GM23338 (cell line): Measurements from ENCODE around the gene RER1. TPM values are rescaled to one million over a fixed set of nuclear protein-coding genes. Genes with fewer than 3 reads are reported as not detected.

Experiments used
- ATAC-seq: fragments of 200-7000 bp; cut with Tn5 transposase; 3 replicates; pipeline ENCODE4 v1.9.1; 2020
- DNase-seq: peaks from one replicate; pipeline ENCODE4 v3.0.0-alpha.2; 2015; ENCODE audit warnings: low spot score
- H2AFZ ChIP-seq: fragments of 200-600 bp; sonication (generic); 2 replicates; pipeline ENCODE4 v1.8.0; 2016; ENCODE audit warnings: antibody characterized with exemption, mild to moderate bottlenecking, moderate library complexity
- H3F3A ChIP-seq: fragments of 200-600 bp; sonication (generic); replicated peaks from 2 replicates; pipeline ENCODE4 v1.8.0; 2017; ENCODE audit warnings: antibody characterized with exemption, mixed run types, low read depth
- H3K27ac ChIP-seq: fragments of 200-600 bp; sonication (generic); 2 replicates; pipeline ENCODE4 v1.6.1; 2016; ENCODE audit warnings: low read depth
- H3K27me3 ChIP-seq: fragments of 200-600 bp; sonication (generic); 2 replicates; pipeline ENCODE4 v1.8.0; 2016; ENCODE audit warnings: mild to moderate bottlenecking, mixed run types, moderate library complexity; ENCODE audit not compliant: insufficient read depth
- H3K36me3 ChIP-seq: fragments of 200-600 bp; sonication (generic); 2 replicates; pipeline ENCODE4 v1.8.0; 2016; ENCODE audit warnings: mild to moderate bottlenecking; ENCODE audit not compliant: insufficient read depth
- H3K4me1 ChIP-seq: fragments of 200-600 bp; sonication (generic); 2 replicates; pipeline ENCODE4 v1.8.0; 2016; ENCODE audit warnings: mild to moderate bottlenecking, moderate library complexity; ENCODE audit not compliant: insufficient read depth
- H3K4me2 ChIP-seq: fragments of 200-600 bp; sonication (generic); 2 replicates; pipeline ENCODE4 v1.7.1; 2017; ENCODE audit warnings: mixed run types
- H3K4me3 ChIP-seq: fragments of 200-600 bp; sonication (generic); 2 replicates; pipeline ENCODE4 v1.6.1; 2016; ENCODE audit warnings: mixed run types
- H3K79me2 ChIP-seq: fragments of 200-600 bp; sonication (generic); replicated peaks from 2 replicates; pipeline ENCODE4 v1.8.0; 2017; ENCODE audit warnings: mild to moderate bottlenecking; ENCODE audit not compliant: insufficient read depth
- H3K9me2 ChIP-seq: fragments of 200-600 bp; sonication (generic); 2 replicates; pipeline ENCODE4 v1.8.0; 2017; ENCODE audit not compliant: insufficient read depth
- H4K20me1 ChIP-seq: fragments of 200-600 bp; sonication (generic); replicated peaks from 2 replicates; pipeline ENCODE4 v1.8.0; 2017; ENCODE audit warnings: mild to moderate bottlenecking; ENCODE audit not compliant: insufficient read depth
- H3K27ac Mint-ChIP-seq: 2 replicates; pipeline ENCODE4 v1.8.0; 2020; ENCODE audit warnings: inconsistent platforms, mild to moderate bottlenecking, moderate library complexity, mixed read lengths
- H3K27me3 Mint-ChIP-seq: 3 replicates; pipeline ENCODE4 v1.8.0; 2022; ENCODE audit warnings: low read depth, mild to moderate bottlenecking, moderate library complexity, mixed read lengths, inconsistent platforms; ENCODE audit not compliant: insufficient read depth, poor library complexity
- H3K36me3 Mint-ChIP-seq: 3 replicates; pipeline ENCODE4 v1.8.0; 2021; ENCODE audit warnings: low read depth, mild to moderate bottlenecking, inconsistent platforms, moderate library complexity, mixed read lengths
- H3K4me1 Mint-ChIP-seq: 3 replicates; pipeline ENCODE4 v1.8.0; 2020; ENCODE audit warnings: mild to moderate bottlenecking, inconsistent platforms, mixed read lengths
- H3K4me3 Mint-ChIP-seq: 3 replicates; pipeline ENCODE4 v1.8.0; 2021; ENCODE audit warnings: moderate library complexity, mild to moderate bottlenecking, inconsistent platforms, mixed read lengths
- H3K9me3 Mint-ChIP-seq: 3 replicates; pipeline ENCODE4 v1.8.0; 2020; ENCODE audit warnings: moderate library complexity, mild to moderate bottlenecking, inconsistent platforms, mixed read lengths
- CREB1 ChIP-seq: fragments of 250-450 bp; sonication (Bioruptor Pico); IDR thresholded peaks from 2 replicates; pipeline ENCODE4 v1.5.0; 2020; ENCODE audit warnings: low read depth, mild to moderate bottlenecking, moderate library complexity
- EZH2 ChIP-seq: fragments of 200-600 bp; sonication (generic); IDR thresholded peaks from one replicate; pipeline ENCODE4 v1.8.0; 2017; ENCODE audit warnings: antibody characterized with exemption, mild to moderate bottlenecking, low read depth; ENCODE audit not compliant: unreplicated experiment
- EZH2phosphoT487 ChIP-seq: fragments of 200-600 bp; sonication (generic); IDR thresholded peaks from one replicate; pipeline ENCODE4 v1.8.1; 2018; ENCODE audit warnings: antibody characterized with exemption; ENCODE audit not compliant: unreplicated experiment
- JUNB ChIP-seq: IDR thresholded peaks from one replicate; pipeline ENCODE4 v1.6.1; 2016; ENCODE audit warnings: antibody characterized with exemption; ENCODE audit not compliant: unreplicated experiment
- NANOG ChIP-seq: IDR thresholded peaks from 2 replicates; pipeline ENCODE4 v1.6.1; 2016; ENCODE audit warnings: antibody characterized with exemption, borderline replicate concordance
- POLR2AphosphoS5 ChIP-seq: IDR thresholded peaks from 2 replicates; pipeline ENCODE4 v1.6.1; 2016; ENCODE audit warnings: antibody characterized with exemption, low read depth
- STAT1 ChIP-seq: IDR thresholded peaks from one replicate; pipeline ENCODE4 v1.6.1; 2016; ENCODE audit warnings: antibody characterized with exemption; ENCODE audit not compliant: unreplicated experiment
- ZNF114 ChIP-seq: fragments of 250-450 bp; sonication (Bioruptor Pico); IDR thresholded peaks from 2 replicates; pipeline ENCODE4 v1.5.0; 2020; ENCODE audit warnings: mild to moderate bottlenecking, moderate library complexity
- ZNF331 ChIP-seq: fragments of 250-450 bp; sonication (Bioruptor Pico); IDR thresholded peaks from 2 replicates; pipeline ENCODE4 v1.5.0; 2020; ENCODE audit warnings: low read depth, mild to moderate bottlenecking, moderate library complexity
- polyA plus RNA-seq: library from polyadenylated mRNA; unstranded; fragments of >200 nt; fragmentation: Nextera tagmentation; extraction: Ambion mirVana; gene quantifications from 2 replicates; pipeline ENCODE4 v1.2.1, GENCODE V29; 2016
- total RNA-seq: library from RNA; depleted of rRNA; stranded (reverse); fragments of >200 nt; shearing (Covaris generic); gene quantifications from 2 replicates; pipeline ENCODE4 v1.2.3, GENCODE V29; 2014
- TF ChIP-seq, protein P1 (sequence below): IDR thresholded peaks from one replicate; pipeline ENCODE4 v1.6.1; 2018; ENCODE audit warnings: antibody characterized with exemption; ENCODE audit not compliant: unreplicated experiment
- TF ChIP-seq, protein P2 (sequence below): fragments of 250-450 bp; sonication (Bioruptor Pico); IDR thresholded peaks from 2 replicates; pipeline ENCODE4 v1.5.0; 2020; ENCODE audit warnings: mild to moderate bottlenecking, moderate library complexity
- TF ChIP-seq, protein P3 (sequence below), 2 experiments: fragments of 200-600 bp in 1 of 2; sonication (generic) in 1 of 2; conservative IDR thresholded peaks; 2 replicates each; pipeline versions ENCODE4 v1.5.1 to v1.6.1; 2016 to 2017; ENCODE audit warnings: antibody characterized with exemption in 2 of 2, low read depth in 2 of 2, mild to moderate bottlenecking in 2 of 2, moderate library complexity in 1 of 2
- TF ChIP-seq, protein P4 (sequence below): IDR thresholded peaks from 2 replicates; pipeline ENCODE4 v1.6.1; 2016; ENCODE audit warnings: antibody characterized with exemption

Gene RER1
- total and polyA plus RNA-seq, 2 experiments from 2014 or later = 58.4 to 99.5 TPM

DNA sequence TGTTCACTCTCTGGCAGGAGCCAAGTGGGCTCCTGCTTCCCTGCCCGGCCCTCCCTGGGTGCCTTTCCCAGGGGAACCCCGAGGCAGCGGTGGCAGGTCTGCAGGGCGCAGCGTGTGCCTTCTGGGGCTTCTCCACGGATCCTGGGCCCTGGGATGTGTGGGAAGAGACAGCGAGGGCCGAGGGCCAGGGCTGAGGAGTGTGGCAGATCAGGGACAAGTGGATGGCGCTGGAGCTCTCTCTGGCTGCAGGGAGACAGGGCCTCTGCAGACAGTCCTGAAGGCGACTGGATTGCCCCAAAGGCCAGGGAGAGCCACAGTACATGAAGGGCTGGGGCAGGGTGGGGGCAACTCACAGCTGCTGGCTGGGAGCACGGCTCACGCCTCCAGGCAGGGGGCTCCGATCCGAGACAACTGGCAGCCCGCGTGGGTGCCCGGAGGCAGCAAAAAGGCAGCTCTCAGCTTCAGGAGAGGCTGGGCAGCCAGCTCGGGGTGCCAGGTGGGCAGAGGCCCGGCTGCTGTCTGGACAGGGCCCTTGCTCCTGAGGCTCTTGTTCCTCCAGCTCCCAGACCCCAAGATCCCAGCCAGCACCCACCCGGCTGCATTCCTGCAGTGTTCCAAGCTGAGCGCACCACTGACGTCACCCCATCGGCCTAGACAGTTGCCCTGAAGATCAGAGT, 16.3 kb upstream of the RER1 start:
- H3K4me2 ChIP-seq = no peak overlapping the region
- H3K36me3 ChIP-seq = no peaks in the 10 kb centered on the region
- Mint-ChIP-seq H3K4me3 (no peak overlapping the region), H3K27me3 (peaks cover 5% of the 10 kb centered on the region), H3K27ac (no peak overlapping the region), H3K9me3 (no peaks in the 10 kb centered on the region), H3K4me1 (no peaks in the 10 kb centered on the region), H3K36me3 (peaks cover 4% of the 10 kb centered on the region; the same call in 2 of the 3 replicates)
- DNase-seq (no peak), ATAC-seq (no peak; the same call in 2 of the 3 replicates)
- no peak overlapping the region for H3K4me3 ChIP-seq
- no peak overlapping the region for H2AFZ ChIP-seq
- H4K20me1 ChIP-seq = no peaks in the 10 kb centered on the region; the same call in 1 of the 2 replicates
- H3K9me2 ChIP-seq = no peaks in the 10 kb centered on the region
- no peaks in the 10 kb centered on the region for H3K27me3 ChIP-seq
- no peaks in the 10 kb centered on the region for H3F3A ChIP-seq
- TF ChIP-seq, protein P1, sequence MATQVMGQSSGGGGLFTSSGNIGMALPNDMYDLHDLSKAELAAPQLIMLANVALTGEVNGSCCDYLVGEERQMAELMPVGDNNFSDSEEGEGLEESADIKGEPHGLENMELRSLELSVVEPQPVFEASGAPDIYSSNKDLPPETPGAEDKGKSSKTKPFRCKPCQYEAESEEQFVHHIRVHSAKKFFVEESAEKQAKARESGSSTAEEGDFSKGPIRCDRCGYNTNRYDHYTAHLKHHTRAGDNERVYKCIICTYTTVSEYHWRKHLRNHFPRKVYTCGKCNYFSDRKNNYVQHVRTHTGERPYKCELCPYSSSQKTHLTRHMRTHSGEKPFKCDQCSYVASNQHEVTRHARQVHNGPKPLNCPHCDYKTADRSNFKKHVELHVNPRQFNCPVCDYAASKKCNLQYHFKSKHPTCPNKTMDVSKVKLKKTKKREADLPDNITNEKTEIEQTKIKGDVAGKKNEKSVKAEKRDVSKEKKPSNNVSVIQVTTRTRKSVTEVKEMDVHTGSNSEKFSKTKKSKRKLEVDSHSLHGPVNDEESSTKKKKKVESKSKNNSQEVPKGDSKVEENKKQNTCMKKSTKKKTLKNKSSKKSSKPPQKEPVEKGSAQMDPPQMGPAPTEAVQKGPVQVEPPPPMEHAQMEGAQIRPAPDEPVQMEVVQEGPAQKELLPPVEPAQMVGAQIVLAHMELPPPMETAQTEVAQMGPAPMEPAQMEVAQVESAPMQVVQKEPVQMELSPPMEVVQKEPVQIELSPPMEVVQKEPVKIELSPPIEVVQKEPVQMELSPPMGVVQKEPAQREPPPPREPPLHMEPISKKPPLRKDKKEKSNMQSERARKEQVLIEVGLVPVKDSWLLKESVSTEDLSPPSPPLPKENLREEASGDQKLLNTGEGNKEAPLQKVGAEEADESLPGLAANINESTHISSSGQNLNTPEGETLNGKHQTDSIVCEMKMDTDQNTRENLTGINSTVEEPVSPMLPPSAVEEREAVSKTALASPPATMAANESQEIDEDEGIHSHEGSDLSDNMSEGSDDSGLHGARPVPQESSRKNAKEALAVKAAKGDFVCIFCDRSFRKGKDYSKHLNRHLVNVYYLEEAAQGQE = no peak
- TF ChIP-seq EZH2phosphoT487 (no peak), ZNF331 (CRISPR knock-in tag) (no peak), STAT1 (no peak), ZNF114 (no peak), EZH2 (no peak), POLR2AphosphoS5 (no peak), NANOG (no peak), CREB1 (CRISPR knock-in tag) (no peak), JUNB (no peak)
- TF ChIP-seq, protein P2, sequence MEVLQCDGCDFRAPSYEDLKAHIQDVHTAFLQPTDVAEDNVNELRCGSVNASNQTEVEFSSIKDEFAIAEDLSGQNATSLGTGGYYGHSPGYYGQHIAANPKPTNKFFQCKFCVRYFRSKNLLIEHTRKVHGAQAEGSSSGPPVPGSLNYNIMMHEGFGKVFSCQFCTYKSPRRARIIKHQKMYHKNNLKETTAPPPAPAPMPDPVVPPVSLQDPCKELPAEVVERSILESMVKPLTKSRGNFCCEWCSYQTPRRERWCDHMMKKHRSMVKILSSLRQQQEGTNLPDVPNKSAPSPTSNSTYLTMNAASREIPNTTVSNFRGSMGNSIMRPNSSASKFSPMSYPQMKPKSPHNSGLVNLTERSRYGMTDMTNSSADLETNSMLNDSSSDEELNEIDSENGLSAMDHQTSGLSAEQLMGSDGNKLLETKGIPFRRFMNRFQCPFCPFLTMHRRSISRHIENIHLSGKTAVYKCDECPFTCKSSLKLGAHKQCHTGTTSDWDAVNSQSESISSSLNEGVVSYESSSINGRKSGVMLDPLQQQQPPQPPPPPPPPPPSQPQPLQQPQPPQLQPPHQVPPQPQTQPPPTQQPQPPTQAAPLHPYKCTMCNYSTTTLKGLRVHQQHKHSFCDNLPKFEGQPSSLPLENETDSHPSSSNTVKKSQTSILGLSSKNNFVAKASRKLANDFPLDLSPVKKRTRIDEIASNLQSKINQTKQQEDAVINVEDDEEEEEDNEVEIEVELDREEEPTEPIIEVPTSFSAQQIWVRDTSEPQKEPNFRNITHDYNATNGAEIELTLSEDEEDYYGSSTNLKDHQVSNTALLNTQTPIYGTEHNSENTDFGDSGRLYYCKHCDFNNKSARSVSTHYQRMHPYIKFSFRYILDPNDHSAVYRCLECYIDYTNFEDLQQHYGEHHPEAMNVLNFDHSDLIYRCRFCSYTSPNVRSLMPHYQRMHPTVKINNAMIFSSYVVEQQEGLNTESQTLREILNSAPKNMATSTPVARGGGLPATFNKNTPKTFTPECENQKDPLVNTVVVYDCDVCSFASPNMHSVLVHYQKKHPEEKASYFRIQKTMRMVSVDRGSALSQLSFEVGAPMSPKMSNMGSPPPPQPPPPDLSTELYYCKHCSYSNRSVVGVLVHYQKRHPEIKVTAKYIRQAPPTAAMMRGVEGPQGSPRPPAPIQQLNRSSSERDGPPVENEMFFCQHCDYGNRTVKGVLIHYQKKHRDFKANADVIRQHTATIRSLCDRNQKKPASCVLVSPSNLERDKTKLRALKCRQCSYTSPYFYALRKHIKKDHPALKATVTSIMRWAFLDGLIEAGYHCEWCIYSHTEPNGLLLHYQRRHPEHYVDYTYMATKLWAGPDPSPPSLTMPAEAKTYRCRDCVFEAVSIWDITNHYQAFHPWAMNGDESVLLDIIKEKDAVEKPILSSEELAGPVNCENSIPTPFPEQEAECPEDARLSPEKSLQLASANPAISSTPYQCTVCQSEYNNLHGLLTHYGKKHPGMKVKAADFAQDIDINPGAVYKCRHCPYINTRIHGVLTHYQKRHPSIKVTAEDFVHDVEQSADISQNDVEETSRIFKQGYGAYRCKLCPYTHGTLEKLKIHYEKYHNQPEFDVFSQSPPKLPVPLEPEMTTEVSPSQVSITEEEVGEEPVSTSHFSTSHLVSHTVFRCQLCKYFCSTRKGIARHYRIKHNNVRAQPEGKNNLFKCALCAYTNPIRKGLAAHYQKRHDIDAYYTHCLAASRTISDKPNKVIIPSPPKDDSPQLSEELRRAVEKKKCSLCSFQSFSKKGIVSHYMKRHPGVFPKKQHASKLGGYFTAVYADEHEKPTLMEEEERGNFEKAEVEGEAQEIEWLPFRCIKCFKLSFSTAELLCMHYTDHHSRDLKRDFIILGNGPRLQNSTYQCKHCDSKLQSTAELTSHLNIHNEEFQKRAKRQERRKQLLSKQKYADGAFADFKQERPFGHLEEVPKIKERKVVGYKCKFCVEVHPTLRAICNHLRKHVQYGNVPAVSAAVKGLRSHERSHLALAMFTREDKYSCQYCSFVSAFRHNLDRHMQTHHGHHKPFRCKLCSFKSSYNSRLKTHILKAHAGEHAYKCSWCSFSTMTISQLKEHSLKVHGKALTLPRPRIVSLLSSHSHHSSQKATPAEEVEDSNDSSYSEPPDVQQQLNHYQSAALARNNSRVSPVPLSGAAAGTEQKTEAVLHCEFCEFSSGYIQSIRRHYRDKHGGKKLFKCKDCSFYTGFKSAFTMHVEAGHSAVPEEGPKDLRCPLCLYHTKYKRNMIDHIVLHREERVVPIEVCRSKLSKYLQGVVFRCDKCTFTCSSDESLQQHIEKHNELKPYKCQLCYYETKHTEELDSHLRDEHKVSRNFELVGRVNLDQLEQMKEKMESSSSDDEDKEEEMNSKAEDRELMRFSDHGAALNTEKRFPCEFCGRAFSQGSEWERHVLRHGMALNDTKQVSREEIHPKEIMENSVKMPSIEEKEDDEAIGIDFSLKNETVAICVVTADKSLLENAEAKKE = no peak
- TF ChIP-seq, protein P3, sequence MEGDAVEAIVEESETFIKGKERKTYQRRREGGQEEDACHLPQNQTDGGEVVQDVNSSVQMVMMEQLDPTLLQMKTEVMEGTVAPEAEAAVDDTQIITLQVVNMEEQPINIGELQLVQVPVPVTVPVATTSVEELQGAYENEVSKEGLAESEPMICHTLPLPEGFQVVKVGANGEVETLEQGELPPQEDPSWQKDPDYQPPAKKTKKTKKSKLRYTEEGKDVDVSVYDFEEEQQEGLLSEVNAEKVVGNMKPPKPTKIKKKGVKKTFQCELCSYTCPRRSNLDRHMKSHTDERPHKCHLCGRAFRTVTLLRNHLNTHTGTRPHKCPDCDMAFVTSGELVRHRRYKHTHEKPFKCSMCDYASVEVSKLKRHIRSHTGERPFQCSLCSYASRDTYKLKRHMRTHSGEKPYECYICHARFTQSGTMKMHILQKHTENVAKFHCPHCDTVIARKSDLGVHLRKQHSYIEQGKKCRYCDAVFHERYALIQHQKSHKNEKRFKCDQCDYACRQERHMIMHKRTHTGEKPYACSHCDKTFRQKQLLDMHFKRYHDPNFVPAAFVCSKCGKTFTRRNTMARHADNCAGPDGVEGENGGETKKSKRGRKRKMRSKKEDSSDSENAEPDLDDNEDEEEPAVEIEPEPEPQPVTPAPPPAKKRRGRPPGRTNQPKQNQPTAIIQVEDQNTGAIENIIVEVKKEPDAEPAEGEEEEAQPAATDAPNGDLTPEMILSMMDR (conservative IDR thresholded peaks at IDR 0.05; ENCODE audit: low read depth in 2 of 2) = no peak
- TF ChIP-seq, protein P4, sequence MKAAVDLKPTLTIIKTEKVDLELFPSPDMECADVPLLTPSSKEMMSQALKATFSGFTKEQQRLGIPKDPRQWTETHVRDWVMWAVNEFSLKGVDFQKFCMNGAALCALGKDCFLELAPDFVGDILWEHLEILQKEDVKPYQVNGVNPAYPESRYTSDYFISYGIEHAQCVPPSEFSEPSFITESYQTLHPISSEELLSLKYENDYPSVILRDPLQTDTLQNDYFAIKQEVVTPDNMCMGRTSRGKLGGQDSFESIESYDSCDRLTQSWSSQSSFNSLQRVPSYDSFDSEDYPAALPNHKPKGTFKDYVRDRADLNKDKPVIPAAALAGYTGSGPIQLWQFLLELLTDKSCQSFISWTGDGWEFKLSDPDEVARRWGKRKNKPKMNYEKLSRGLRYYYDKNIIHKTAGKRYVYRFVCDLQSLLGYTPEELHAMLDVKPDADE = no peak
- H3K4me1 ChIP-seq = no peaks in the 10 kb centered on the region
- no peak overlapping the region for H3K27ac ChIP-seq
- no peaks in the 10 kb centered on the region for H3K79me2 ChIP-seq
